Activated CD8-positive, alpha-beta memory T cell treated with anti-CD3 and anti-CD28 coated beads, Interleukin-2, amount 50 U/mL, for 1 hour (primary cell): Measurements from ENCODE around the gene SRSF8.

Experiments used
- DNase-seq: peaks from one replicate; pipeline ENCODE4 v3.0.0-alpha.2; 2020; ENCODE audit errors: extremely low read depth

Gene SRSF8

DNA sequence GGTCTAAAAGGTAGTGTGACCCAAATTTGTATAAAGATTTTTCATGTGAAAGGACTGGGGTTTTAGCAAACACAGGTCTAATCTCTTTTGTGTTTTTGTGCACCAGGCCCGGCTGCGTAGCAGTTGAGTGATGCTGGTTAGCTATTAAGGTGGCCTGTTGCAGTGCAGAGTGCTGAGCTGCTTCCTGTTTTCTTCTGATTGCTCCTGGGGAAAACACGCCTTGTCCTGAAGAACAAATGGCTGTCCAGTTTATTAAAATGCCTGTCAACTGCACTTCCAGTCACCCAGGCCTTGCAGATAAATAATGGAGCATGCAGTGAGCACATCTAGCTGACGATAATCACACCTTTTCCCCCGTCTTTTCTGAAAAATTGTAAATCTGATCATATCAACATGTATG, 1.8 kb downstream of the SRSF8 start:
- no peak for DNase-seq

DNA sequence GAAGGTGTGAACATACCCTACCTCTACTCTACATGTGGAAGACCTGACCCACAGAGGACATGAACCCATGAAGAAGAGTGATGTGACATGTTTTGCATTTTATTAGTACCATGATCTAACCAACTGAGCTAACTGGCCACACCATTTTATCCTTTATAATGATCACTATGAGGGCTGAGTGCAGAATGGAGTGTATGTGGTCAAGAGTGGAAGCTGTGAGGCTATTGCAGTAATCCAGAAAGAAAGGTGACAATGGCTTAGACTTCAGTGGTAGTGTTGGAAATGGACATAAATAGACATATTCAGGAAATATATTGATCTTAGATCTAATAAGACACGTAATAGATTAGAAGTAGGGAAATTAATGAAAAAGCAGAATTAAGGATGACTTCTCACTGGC, 3.8 kb downstream of the SRSF8 start:
- DNase-seq = no peak

DNA sequence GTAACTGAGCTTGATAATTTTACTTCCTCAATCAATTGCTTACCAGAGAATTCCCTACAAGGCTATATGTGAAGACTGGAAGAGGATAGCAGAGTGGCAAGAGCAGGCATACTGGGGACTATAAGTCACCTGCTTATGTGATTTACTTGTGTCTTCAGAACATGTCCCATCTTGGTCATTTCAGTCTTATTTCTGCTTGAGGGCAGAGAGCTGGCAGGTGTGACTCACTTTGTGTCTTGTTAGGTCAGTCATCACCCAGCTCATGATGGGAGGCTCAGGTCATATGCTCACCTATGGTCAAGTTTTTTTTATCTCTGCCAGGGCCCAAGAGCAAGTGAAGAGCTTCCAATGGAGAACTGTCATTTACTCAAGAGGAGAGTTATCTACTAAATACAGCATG, 6.2 kb downstream of the SRSF8 start:
- no peak for DNase-seq

DNA sequence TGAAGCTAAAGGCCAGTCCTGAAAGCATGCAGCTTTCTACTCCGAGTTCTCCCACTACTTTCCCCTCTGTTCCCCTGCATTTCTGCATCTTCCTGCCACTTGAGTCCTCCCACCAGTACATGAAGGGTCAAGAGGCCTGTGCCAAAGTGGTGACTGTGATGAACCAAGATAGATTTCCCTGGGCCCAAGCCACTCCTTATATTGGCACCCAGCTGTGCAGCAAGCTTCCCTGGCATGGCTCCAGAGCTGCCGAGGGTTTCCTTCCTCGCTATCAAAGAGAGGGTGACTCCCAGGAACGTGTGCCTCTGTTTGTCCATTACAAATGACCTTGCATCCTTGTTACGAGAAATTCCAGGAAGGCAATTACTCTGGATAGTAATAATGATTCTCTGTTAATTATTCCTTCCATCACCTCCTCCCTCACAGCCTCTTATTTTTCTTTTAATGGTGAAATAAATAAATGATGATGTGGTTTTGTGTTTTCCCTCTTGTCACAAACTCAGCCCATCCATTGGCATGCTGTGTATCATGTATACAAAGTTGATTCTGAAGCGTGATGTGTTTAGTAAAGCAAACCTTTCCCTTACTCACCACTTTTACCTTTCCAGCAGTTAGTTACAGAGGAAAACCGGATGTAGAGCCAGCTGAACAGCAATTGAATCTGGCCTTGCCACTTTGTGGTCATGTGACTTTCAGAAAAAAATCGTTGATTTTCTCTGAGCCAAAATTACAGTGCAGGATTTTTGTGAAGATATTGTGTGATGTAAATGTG, 8.3 kb downstream of the SRSF8 start:
- DNase-seq = no peak

DNA sequence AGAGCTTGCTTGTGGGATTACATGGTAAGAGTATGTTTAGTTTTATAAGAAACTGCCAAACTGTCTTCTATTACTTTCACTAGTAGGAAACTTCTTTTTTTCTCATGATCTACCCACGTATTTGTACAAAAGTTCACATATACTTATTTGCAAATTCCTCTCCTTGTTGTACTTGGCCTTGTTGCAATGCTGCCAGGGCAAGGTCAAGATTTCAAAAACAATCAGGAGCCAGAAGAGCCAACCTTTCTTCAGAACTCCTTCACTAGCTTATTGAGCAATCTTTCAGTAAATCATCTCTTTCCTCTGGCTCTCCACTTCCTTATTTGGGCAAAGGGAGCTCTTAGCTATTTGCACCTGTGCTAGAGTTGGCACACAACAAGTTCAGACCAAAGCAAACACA, 9.7 kb downstream of the SRSF8 start:
- DNase-seq = no peak

DNA sequence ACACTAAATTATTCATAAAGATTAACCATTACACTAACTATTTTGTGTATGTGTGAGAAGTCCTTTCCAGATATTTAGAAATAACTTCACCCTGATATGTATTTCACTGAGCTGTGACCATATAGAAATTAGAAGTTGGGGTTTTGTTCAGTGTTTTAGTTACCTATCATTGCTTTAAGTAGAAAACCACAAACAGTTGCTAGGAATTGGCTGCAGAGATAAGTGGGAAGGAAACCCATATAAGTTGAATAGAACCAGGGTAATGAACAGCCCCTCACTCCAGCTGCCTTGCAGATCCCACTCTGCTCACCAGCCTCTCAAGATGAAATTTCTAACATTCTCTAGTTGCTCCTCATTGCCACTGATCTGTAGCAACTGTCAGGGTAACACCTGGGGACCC, 10.3 kb downstream of the SRSF8 start:
- DNase-seq = no peak

DNA sequence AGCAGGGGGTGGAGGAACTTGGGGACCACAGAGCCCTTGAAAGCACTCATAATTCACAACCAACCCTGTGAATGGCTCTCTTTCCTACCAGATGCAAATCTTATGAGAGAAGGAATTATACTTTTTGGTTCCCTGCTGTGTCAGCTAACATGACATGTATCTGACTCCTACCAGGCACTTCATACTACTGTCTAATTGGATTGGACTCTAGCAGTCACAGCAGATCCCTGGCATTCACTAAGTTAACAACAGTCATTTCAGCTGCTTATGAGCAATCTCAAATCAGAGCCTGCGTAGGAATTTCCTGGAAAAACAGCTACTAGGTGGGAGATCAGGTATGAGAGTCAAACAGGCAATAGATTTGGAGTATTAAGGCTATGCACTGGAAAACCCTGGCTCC, 11.8 kb downstream of the SRSF8 start:
- no peak for DNase-seq

DNA sequence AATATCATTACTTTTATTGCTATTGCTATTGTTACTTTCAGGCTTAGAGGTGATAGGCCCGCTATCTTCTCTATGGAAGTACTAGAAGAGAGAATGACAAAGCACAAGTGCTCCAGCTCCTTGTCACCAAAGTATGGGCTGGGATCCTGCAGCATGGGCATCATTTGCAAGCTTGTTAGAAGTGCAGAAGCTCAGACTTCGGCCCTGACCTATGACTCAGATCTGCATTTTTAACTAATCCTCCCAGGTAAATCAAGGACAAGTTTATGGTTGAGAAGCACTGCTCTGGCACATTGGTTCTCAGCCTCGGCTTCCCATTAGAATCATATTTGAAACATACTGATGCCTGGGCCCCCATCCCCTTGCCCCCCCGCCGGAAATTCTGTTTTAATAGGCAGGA, 14.3 kb downstream of the SRSF8 start:
- no peak for DNase-seq

DNA sequence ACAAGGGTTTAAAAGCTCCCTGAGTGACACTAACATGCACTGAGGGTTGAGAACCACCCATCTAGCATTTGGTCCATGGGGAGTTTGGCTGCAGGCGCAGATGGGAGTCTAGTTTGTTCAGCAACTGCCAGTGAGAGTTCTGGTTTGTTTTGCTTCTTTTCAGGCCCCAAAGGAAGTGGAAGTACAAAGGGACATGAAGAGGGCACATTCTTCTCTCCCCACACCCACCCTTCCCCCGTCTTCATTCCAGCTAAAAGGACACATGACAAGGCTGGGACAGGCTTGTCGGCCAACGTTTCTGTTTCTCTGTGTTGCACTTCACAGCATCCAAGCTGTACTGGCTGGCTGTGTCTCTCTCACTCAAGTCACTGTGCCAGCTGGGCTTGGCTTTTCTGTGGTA, 14.7 kb downstream of the SRSF8 start:
- DNase-seq = no peak

DNA sequence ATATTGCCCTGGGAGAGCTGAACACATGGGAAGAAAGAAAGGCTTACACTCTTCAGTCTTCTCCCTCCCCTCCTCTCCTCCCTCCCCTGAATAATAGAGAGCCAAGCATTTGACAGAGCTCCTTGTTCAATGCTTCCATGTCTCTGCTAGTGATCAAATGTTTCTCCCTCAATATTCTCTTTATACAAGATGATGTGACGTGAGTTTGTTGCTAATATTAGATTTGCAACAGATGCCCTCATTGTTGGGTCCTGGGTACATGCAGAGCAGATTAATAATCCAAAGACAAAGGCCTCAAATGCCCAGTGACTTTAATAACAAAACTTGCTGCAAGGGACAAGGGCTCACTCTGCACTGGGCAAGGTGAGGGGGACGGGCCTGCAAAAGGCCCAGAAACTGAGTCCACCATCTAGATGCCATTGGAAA, 15.9 kb downstream of the SRSF8 start:
- no peak for DNase-seq

DNA sequence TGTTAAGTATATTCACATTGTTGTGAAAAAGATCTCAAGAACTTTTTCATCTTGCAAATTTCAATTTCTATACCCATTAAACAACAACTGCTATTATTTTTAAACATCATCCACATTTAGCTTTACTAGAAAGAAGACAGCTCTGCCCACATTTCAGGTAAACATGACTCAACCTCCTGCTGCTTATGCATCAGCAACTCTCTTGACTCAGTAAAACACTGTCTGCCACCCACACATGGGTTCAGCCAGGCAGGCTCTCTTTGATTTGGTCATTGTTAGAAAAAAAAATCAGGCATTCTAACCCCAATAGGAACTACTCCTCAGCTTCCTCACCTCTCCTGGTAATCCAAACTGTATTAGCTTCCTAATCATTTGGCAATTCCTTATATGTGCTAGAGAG, 17.8 kb downstream of the SRSF8 start:
- no peak for DNase-seq

DNA sequence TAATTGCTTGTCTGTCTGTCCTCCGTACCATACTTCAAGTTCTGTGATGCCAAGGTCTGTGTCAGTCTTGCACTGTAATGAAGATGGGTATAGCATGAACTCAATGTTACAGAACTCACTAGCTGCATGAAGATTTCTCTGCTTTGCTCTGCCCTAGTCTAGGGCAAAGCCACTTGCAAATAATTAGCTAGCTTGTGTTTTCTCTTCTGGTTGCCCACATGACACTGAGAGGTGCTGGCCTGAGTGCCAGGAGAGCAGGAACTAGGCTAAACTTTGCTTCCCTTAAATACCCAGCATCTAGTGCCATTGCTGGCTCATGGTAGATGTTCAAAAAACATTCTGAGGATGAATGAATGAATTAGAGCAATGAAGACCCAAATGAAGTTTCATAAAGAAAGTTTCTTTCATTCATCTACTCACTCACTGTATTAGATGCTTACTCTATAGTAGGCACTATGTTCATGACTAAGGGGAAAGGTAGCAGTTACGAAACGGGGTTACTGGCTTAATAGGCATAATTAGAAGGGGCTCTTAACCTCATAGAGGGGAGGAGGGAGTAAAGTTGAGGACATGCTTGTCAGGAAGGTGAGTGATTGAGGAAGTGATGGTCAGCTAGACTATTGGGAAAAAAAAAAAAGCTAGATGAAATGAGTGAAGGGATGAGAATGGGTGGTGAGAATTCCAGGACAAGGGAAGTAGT, 18.5 kb downstream of the SRSF8 start:
- DNase-seq = no peak

DNA sequence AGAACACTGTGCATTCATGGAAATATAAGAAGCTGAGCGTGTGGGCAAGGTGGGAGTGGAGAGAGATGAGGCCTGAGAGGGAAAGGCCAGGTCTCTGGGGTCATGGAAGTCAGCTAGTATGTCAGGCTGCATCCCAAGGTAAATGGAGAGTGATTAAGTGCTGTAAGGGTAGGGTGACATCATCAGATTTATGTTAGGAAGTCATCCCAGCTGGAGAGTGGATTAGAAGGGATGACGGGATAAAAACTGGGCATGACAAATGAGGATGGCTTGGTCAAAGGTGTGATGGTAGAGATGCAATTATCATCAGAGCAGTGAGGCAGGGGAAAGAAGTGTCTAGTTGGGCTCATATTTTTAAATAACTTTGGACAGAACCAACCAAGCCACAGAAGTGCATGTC, 19.4 kb downstream of the SRSF8 start:
- no peak for DNase-seq

DNA sequence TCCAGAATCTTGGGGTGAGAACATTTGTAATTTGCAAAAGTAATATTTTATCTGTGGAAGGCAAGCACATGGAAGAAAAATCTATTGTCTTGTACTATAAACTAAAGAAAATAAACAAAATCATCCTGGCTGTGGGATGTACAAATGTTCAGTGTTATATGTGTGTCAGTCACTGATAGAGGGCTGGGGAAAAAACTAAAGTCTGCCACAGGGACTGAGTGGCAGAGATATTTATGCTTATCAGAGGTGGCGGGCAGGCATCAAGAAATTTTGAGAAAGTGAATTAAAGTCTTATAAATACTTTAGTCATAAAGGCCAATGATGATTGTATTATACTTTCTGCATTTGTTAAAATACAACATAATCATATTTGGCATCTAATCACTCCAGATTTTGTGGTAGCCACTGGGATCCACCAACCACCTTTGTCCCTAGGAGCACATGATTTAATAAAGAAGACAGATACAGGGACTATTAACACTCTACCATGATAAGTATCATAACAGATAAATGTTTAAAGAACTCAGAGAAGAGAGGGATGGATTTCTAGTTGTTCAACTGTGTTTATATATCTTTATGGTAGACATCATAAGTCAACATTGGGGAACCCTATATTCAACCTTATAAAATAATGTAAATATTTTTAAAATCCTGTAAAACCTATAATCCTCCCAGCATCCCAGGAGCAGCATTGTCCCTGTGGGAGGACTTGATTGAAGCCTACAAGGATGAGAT, 20.3 kb downstream of the SRSF8 start:
- no peak for DNase-seq

DNA sequence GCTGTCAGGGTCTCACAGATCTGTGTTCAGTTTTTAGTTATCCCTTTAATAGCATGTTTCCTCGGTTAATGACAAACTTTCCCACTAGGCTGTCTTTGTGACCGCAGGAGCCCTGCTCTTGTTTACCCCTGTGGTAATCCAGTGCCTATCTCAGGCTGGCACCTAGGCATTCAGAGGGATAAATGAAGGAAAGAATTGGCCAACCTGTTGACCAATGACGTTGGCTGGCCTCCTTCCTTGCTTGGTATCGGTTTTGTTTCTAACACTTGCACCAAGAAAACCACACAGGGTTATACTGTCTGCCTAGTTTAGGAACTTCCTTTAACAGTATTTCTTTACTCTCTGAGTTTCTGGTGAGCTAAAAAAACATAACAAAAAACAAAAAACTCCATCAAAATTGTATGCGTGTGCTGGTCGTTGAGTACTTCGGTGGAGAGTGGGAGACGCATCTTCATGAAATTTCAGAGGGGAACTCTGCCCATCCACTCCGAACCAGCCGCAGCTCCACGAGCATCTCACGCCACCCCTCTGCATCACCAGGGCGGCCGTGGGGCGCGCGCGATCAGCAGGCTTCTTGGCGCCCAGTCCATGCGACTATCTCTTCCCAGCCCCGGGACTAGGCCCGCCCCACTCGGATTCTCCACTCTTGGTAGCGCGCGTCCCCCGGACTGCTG, 22.4 kb downstream of the SRSF8 start:
- DNase-seq = no peak

DNA sequence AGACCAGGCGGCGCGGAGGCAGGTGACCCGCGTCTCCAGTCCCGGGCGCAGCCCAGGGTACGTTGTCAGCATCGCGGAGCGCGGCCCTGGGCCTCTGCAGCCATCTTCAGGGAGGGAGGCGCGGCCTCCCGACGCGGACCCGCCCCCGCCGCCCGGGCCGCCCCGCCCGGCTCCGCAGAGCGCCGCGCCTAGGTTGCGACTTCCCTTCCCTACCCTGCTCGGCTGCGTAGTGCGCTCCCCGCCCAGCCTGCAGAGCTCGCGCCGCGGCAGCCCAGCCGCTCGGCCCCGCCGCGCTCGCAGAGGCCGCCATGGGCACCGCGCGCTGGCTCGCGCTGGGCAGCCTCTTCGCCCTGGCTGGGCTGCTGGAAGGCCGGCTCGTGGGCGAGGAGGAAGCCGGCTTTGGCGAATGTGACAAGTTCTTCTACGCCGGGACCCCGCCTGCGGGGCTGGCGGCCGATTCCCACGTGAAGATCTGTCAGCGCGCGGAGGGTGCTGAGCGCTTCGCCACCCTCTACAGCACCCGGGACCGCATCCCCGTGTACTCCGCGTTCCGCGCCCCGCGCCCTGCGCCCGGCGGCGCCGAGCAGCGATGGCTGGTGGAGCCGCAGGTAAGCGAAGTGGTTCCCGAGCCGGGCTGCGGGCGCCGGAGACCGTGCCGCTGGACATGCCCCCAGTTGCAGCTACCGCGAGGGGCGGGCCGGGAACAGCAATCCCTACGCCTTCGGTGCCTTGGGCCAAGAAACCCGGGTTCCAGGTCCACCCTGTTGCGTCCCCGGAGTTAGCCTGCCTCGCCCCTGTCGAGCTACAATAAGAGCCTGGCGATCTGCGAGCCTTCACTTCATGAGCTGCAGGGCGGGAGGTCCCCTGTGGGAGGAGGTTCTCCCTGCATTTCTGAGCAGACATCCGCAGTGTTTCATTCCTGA, 23.2 kb downstream of the SRSF8 start, which contains the start of gene ENDOD1:
Gene ENDOD1 (plus strand): TSS at position 227 of the 923 bp plus-strand sequence. CDS start 82 bp downstream, at position 309.
- no peak for DNase-seq

DNA sequence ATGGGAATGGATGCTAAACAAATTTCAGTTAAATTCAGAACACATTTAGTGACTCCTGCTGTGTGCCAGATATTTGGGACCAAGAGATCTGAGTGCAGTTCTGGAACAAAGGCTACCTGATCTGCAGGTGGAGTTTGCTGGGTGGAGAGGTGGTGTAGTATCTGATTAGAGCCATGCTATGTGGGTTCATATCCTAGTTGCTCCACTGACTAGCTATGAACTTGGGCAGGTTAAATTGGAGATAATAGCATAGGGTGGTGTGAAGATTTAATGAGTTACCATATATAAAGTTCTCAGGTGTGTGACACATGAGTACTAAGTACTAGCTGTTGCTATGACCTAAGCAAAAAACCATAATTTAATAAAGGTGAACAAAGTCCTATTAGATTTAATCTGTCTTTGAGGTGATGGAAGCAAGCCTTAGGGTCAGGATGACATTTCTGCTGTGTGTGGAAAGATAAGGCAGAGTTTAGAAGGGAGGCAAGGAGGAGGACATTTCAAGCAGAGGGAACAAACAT, 25.0 kb downstream of the SRSF8 start:
- DNase-seq = no peak

DNA sequence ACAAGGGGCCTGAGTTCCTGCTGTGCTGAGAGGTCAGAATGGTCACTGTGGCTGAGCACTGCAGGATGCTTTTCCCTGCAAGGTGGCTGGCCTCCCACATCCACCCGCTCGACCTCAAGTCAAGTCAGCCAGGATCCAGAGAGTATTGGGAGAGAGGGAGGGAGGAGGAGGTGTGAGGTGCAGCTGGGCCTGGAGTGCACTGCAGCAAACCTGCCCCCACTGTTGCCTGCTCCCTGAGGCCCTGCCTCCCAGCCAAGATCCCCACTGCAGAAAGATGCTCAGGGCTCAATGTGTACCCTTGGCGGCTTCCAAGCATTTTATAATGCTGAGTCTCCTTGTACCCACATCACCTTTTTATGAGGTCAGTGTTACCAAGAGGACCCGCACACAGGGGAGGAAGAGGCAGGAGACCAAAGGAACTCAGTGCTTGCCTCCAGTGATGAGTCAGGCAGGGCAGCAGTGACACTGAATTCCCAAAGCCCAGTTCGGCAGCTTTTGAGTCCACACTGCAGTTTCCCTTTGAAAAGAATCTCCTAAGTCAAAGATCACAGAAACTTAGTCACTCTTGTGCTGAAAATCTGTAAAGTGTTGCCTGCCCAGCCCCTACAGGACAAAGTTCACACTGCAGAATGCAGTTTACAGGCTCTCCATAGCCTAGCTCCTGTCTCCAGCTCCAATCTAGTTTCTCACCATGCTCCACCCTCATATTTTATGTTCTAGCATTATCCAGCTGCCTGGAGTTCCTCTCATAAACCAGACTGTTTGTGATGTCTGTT, 26.0 kb downstream of the SRSF8 start:
- no peak for DNase-seq

DNA sequence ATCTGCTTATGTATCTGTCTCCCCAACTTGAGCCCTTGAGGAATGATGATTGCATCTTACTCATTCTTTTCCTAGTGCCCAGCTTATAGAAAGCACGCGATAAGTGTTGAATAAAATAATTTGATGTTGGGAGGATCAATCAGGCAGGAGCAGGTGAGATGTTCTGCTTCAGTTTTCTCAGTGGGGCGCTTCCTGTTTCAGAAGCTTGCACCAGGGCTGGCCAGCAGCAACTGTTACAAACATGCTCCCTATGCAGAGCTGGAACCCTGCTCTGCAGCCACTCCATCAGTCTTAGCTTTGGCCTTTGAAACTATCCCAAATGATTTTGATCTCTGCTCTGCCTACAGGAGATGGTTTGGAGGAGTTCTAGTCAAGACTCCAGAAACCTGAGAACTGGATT, 26.8 kb downstream of the SRSF8 start:
- no peak for DNase-seq
